GM18519 (cell line): ENCODE data around the gene TRPV4.

Experiments used
- ATAC-seq: cut with Tn5 transposase; IDR thresholded peaks from one replicate; pipeline ENCODE4 v1.9.1; 2021; ENCODE audit warnings: mild to moderate bottlenecking, moderate library complexity; ENCODE audit not compliant: unreplicated experiment, low FRiP score

TRPV4 gene

DNA sequence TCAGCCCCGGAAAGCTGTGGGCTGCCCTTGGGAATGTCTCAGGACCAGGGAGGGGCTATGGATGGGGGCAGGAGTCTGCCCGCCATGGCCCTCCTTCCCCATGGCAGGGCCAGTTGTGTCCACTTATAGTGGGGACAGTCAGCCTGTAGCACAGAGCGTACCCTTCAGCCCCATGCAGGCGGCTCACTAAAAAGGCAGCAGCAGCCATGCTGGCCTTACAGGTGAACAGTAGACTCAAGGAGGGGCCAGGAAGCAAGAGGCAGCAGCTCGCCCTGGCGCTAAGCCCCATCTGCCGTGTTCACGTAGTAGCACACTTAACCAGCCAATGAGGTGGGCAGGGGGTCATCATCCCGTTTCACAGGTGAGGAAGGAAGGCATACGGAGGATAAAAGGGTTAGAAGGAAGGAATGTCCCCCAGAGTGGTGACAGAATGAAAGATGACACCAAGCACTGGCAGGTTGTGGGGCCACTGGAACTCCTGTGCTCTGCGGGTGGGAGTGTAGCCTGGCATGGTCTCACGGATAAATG lies 66.9 kb downstream of the TRPV4 start:
- ATAC-seq = no peak

DNA sequence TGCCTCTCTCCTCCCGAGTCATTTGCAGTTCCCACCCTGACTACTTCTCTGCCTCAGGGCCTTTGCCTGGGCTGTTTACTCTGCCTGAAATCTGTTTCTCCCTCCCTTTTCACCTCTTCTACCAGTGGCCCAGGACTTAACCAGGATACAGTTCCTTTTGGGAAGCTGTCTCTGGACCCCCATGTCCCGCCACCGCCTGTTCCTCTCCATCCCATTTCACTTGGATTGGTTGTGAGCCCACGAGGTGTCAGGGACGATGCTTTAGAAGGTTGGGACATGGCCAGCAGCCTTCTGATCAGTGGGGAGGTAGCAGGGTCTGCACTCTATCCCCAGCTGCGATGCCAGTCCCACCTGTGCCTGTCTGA lies 67.8 kb downstream of the TRPV4 start:
- ATAC-seq = no peak

DNA sequence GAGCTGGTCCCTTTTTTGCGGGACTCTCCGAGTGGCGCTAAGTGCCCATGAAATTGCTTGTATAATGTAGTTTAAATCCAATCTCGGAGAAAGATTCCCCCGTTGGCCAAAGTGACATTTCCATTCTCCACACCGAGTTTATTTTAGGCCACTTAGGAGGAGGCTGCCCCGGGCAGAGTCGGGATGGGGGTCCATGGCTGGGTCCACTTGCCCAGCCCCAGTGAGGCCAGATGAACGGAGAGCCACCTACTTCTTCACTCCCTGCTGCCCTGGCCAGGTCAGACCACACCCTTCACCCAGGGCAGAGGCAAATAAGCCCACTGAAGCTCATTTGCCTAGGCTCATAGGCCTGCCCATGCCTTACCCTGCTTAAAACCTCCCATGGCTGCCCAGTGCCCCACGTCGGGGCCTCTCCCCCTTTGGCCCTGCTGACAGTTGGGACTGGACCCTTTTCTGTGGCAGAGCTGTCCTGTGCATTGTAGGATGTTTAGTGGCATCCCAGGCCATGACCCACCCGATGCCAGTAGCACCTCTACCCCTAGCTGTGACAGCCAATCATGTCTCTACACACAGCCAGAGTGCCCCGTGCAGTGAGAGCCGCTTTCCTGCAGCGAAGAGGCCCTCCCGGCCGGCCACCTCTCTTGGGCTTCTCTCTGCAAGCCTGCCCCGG lies 68.3 kb downstream of the TRPV4 start:
- no peak for ATAC-seq

GRCh38 chr12:109764123-109764522 lies 69.1 kb downstream of the TRPV4 start:
- ATAC-seq = no peak

DNA sequence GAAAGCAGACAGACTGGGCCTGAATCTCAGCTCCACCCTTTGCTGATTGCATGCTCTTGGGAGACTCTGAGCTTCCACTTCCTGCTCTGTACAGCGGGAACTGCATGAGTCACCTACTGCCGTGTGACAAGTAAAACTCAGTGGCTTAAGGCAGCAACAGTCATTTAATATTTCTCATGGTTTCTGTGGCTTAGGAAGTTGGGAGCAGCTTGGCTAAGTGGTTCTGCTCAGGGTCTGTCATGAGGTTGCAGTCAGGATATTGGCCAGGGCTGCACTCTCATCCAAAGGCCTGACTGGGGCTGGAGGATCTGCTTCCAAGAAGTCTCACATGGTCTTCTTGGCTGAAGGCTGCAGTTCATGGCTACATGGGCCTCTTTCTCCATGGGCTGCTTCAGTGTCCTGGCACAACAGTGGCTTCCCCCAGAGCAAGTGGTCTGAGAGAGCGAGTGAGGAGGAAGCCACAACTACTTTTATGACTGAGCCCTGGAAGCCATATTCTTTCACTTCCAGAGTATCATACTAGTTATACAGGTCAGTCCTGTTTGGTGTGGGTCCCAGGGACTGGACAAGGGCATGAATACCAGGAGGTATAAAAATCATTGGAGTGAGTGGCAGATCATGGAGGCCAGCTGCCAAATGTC lies 69.9 kb downstream of the TRPV4 start:
- no peak for ATAC-seq

- ATAC-seq = no peak
Measured at GRCh38 chr12:109762673-109763191, 70.5 kb downstream of the TRPV4 start.

GRCh38 chr12:109762071-109762672 lies 71.0 kb downstream of the TRPV4 start:
- ATAC-seq = no peak

DNA sequence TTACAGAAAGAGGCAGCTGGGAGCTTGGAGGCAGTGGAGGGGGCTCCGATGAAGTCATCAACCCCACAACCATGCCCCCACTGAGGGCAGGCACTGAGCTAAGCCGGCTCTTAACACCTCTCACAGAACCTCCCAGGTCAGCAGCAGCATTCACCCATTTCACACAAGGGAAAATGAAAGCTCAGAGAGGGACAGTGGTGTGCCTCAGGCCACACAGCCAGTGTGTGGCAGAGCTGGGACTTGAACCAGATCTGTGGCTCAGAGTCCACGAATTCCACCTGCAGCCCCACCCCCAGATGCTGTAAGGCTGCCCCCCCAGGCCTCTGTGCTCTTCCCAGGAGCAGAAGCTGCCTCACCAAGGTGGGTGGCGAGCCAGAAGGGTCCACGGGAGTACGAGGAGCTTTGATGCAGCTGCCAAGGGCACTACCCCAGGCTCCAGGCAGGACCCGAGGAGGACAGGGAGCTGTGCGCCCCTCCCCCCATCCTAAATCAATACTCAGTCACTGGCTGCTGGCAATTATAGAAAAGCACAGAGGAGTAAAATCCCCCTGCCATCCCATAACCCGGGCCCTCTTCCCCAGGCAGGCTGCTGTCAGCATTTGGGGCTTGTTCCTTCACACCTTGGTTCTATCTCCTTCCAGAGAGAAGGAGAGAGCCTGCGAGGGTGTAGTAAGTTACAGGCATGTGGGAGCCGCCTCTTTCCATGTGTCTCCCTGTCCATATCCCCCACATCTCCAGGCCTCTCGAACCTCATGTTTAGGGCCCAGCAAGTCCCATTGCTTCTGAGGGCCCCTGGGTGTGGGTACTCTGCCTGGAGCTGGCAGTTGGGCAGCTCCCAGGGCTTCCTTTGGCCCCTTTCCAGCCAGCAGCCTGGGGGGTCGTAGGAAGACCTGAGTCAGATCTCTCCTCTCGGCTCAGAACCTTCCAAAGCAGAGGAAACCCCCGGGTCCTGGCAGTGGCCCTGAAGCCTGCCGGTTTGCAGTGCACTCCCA lies 72.0 kb downstream of the TRPV4 start:
- no peak for ATAC-seq

DNA sequence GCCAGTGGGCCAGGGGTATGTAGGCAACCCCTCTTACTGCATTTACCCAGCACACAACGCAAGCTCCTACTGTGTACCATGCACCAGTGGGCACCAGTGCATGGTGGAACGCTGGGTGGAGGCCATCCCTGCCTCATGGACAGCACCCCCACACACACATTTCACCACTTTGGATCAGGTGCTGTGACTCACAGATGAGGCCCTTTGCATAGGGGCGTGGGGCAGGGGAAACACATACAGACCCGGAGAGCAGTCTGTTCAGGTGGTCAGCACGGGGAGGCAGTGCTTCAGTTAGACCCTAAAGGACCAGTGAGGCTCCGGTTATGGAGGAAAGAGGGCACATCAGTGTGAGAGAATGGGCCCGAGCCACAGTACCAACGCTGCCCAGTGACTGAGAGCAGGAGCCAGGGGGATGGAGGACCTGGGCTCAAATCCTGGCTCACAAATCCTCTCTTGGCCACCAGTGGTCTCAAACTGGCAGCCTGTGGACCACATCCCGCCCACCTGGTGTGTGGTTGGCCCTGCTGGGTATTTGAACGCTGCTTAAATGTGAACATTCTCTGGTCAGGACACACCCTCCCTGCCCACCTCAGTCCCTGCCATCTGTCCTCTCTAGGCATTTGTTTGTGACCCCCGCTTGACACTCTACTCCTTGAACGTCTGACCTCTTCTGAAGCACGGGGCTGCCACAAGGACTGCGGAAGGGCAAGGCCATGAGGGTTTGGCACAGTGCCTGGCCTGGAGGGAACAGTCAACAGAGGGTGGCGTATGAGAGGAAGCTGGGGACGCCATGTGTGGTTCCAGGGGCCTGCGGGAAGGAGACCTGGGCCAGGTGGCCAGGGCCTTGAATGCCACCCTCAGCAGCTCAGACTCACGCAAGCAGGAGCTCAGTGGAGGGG lies 72.9 kb downstream of the TRPV4 start:
- no peak for ATAC-seq

DNA sequence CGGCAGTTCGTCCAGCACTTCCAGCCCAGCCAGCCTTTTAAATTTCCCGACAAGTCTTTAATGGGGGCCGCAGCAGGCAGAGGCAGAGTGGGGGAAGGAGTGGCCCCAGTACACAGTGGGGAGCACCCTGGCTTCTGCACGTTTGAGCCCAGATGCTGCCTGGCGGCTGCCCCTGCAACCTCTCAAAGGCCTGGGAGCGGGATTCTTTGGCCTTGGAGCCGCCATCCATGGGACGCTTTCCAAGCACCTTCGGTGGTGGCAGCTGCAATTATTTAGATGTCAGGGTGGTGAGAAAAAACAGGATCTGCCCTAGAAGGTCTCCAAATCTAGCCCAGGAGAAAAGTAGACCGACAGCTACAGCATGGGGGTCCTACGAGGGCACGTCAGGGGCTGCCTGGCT lies 73.6 kb downstream of the TRPV4 start:
- no peak for ATAC-seq

DNA sequence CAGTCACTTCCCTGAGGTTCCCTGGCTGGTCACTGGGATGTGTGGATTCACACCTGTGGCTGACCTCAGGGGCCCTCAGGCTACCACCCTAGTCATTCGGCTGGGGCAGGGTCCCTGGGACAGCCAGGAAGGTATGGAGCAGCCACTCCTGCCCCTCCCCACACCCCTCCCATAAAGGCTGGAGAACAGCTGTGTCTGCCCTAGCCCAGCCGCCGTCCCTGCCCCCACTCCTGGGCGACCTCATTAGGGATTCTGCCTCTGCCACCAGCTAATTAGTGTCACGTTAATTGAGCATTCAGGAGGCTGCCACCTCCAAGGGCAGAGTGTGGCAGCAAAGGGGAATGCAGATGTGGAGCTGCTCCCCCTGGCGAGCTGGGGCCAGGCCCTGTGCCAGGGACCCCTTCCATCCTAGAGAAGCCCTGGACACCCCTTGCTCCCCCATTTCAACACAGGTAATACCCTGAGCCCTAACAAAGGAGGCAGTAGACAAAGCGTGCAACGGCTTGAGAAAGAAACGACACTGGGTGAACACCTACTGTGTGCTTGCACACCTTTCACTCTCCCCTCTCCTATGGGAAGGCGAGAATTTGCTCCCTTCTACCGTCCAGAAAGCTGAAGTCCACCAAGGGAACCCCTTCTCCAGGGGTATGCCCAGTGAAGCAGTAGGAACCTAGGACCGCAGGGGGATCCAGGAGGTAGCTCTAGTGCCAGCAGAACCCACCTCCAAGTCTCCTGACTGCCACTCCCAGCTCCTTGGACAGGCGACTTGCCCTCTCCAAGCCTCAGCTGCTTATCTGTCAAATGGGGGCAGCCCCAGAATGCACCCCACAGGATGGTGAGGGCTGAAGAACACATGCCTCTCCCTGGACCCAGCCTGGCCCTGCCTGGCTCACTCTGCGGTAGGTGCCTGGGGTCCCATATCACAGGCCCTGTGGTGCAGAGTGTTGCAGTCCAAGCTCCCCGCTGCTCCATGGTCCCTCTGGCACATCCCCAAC lies 74.5 kb downstream of the TRPV4 start:
- no peak for ATAC-seq

DNA sequence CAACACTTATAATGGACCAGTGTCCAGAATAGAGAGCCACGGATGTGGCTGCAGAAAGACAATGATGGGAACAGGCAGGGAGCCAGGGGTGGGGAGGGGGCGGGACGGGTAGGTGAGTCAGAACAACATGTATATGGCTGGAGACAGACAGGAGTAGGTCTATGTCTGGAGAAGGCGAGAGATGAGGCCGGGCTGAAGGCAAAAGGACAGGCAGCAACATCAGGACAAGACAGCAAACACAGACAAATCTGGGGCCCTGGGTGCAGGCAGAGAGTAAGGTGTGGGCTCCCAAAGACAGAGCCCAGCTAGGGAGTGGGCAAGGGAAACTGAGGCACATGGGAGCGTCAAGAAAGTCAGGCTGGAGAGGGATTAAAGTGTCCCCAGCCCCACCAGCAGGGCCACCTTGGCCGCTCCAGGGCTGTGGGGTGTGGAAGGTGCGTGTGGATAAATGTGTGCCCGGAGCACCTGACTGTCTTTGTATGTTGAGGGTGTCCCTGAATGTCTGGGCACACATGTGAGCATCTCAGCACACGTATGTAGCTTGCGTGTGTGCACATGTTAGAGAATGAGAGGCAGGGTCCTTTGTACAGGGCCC lies 75.4 kb downstream of the TRPV4 start:
- no peak for ATAC-seq

- no peak for ATAC-seq
Measured at GRCh38 chr12:109756457-109756856, 76.7 kb downstream of the TRPV4 start.

DNA sequence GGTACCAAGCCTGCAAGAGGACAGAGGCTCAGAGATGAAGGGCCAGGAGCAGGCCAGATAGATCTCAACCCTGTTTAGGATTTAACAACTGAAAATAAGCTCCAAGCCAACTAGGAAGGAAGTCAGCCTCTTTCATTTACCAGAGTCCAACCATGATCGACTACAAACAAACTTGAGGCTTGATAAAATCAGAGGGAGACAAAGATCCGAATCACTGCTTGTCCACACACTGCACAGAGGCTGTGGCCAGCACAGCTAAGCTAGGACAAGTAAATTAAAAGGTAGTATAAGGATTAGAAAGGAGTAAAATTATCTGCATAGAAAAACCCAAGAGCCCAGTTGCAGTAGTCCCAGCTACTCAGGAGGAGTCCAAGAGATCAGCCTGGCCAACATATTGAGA lies 79.2 kb downstream of the TRPV4 start:
- no peak for ATAC-seq

- no peak for ATAC-seq
Measured at GRCh38 chr12:109753054-109753401, 80.2 kb downstream of the TRPV4 start.

- ATAC-seq = no peak
Measured at GRCh38 chr12:109752117-109753053, 80.8 kb downstream of the TRPV4 start.
